GM21367 (cell line): ENCODE measurements around the gene CR1.
"Not testable (repeated sequence)": the region's sequence is repeated elsewhere in the genome, so short reads cannot be mapped to it uniquely, and the experiment has no call there.

ENCODE experiments used
- ATAC-seq: cut with Tn5 transposase; IDR thresholded peaks from one replicate; pipeline ENCODE4 v1.9.1; 2021; ENCODE audit not compliant: unreplicated experiment

Gene CR1

DNA sequence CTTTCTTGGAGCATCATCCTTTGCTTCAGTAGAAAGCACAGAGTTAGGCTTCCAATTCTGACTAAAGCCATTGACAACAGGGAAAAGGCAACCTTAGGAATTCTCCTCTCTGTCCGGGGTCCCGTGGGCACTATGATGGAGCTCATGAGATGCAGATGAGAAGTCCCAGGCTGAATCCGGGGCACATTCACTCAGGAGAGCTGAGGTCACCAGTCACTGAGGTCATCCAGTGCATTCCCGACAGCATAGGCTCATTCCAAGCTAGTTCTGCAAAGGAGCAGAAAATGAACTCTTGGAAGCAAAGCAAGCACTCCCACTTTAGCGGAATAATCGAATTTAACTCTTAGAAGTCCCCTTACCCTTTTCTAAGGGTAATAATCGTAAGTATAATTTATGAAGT is 6.8 kb downstream of the CR1 start:
- no peak for ATAC-seq

DNA sequence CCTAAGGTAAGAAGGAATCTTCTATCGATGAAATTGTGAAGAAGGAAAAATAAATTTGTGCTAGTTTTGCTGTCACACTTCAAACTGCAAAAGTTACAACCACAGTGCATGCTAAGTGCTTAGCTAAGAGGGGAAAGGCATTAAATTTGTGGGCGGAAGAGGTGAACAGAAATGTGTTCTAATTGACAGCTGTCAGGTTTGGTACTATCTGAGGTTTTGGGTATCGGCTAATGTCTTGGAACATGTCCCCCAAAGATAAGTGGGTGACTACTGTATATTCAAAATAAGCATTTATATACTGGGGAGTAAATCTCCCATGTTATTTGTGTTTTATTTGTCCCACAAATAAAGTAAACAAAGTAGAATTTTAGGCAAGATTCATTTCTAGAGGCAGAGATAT is 8.0 kb downstream of the CR1 start:
- no peak for ATAC-seq

GRCh38 chr1:207504438-207504837 is 8.5 kb downstream of the CR1 start:
- no peak for ATAC-seq

- no peak for ATAC-seq
Measured at GRCh38 chr1:207510444-207510843, 14.5 kb downstream of the CR1 start.

GRCh38 chr1:207514890-207515289 is 18.9 kb downstream of the CR1 start:
- ATAC-seq = no peak

- no peak for ATAC-seq
Measured at GRCh38 chr1:207516729-207517128, 20.8 kb downstream of the CR1 start.

- ATAC-seq = no peak
Measured at GRCh38 chr1:207518608-207519236, 22.8 kb downstream of the CR1 start.

DNA sequence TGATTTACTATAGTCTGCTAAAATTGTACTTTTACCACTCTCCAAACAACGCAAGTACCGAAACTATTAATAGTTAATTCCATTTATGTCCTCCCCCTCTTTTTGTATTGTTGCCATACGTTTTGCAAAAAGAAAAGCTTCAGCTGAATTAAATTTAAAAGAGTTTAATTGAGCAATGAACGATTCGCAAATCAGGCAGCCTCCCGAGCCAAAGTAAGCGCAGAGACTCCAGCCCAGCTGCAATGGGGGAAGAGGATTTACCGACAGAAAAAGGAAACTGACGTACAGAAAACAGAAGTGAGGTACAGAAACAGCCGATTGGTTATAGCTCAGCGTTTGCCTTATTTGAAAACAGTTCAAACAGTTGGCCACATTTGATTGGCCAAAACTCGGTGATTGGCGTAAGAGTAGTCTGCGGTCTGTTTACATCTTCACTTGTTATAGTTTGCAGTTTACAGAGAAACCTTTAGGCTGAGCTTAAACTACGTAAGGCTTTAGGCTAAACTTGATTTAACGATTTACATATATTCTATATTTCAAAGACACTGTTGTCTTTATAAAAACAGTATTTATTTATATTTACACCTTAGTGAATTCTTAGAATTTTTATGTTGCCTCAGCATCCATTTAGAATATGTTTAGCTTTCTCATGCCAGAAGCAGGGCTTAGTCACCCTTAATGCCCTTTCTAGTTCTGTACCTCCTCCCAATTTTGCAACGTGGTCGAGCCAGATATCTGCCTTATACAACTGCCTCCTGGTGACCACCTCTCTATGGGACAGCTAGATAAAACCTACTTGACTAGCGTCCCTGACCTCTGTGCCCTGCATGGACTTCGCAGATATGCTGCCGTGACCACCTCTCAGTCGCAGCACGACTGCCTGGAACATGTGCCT is 23.8 kb downstream of the CR1 start:
- ATAC-seq = no peak

DNA sequence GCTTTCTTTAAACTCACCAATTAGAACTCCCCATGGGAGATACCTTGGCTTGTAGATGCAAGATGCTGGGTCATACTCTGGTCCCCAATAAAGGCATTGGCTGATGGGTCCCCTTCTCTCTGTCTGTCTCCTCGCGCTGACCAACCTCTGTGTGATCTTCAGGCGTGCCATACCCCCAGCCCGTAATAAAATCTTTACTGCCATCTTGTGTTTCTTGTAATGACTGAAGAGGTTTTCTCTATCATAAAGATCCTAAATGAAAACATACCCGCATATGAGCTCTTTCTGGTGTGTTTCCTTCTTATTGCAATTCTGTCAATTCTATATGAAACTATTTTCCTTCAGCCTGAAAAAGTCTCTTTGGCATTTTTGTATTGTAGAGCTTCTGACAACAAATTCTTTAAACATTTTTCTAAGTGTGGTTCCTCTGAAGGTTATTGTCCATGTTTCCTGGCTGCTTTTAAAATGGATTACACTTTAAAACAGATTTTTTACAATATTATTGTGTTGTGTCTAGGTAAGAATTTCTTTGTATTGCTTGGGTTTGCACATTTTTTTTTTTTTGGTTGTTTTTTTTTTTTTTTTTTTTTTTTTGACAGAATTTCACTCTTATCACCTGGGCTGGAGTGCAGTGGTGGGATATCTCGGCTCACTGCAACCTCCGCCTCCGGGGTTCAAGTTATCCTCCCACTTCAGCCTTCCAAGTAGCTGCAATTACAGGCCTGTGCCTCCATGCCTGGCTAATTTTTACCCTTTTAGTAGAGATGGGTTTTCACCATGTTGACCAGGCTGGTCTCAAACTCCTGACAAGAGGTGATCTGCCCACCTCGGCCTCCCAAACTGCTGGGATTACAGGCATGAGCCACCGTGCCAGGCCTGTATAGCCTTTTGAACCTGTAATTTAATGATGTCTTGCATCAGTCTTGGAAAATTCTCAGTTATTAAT is 24.7 kb downstream of the CR1 start:
- not testable (repeated sequence) for ATAC-seq

DNA sequence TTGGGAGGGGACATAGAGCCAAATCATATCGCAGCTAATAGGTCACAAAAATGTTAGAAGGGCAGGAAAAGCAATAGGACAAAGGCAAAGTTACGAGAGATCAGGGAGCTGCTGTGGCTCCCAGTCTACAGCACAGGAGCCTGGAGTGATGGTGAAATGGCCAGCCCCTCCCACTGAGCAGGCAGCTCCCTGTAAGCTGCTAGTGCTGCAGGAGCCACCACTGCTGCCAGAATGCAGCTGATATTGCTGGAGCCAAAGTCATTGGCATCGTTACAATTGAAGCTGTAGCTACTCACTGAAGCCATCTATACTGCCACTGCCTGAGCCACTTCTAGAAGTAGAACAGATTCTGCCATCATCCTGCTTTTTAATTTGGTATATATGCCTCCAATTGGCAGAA is 29.3 kb downstream of the CR1 start:
- ATAC-seq = not testable (repeated sequence)

DNA sequence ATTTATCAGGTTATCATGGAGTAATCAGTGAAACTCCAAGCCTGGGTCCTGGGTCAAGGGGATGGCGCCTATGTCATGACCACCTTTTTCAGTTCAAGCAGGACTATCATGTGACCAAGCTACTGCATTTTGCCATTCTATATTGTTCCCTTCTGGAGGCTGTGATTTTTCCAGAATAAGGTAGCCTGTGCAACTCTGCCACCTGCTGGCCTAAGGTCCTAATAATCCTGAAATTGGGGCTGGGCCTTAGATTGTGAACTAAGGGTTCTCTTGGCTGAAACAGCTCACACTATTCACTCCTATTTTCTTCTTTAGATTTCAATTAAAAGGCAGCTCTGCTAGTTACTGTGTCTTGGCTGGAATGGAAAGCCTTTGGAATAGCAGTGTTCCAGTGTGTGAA is 32.4 kb downstream of the CR1 start:
- ATAC-seq = not testable (repeated sequence)

DNA sequence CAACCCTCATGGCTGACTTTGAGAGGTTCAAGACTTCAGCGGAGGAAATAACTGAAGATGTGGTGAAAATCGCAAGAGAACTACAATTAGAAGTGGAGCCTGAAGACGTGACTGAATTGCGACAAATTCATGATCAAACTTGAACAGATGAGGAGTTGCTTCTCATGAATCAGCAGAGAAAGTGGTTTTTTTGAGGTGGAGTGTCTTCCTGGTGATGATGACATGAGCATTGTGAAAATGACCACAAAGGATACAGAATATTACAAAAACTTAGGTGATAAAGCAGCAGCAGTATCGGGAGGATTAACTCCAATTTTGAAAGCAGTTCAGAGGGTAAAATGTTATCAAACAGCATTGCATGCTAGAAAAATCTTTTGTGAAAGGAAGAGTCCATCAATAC is 40.3 kb downstream of the CR1 start:
- not testable (repeated sequence) for ATAC-seq

DNA sequence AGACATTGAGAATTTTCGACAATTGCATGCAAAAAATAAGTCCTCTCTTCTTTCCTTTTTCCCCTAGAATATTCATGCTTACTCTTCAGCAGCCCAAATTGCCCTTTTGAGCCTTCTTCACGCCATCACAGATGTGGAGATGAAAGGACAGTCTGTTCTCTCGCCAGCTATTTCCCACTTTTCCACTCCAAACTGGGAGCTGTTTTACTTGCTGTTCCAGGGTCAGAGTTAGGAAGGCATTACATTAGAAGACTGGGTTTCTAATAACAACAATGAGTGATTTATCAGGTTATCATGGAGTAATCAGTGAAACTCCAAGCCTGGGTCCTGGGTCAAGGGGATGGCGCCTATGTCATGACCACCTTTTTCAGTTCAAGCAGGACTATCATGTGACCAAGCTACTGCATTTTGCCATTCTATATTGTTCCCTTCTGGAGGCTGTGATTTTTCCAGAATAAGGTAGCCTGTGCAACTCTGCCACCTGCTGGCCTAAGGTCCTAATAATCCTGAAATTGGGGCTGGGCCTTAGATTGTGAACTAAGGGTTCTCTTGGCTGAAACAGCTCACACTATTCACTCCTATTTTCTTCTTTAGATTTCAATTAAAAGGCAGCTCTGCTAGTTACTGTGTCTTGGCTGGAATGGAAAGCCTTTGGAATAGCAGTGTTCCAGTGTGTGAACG is 50.9 kb downstream of the CR1 start:
- ATAC-seq = not testable (repeated sequence)

DNA sequence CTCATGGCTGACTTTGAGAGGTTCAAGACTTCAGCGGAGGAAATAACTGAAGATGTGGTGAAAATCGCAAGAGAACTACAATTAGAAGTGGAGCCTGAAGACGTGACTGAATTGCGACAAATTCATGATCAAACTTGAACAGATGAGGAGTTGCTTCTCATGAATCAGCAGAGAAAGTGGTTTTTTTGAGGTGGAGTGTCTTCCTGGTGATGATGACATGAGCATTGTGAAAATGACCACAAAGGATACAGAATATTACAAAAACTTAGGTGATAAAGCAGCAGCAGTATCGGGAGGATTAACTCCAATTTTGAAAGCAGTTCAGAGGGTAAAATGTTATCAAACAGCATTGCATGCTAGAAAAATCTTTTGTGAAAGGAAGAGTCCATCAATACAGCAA is 58.9 kb downstream of the CR1 start:
- ATAC-seq = not testable (repeated sequence)

- no peak for ATAC-seq
Measured at GRCh38 chr1:207565546-207566468, 69.8 kb downstream of the CR1 start.

GRCh38 chr1:207571926-207572325 is 76.0 kb downstream of the CR1 start:
- not testable (repeated sequence) for ATAC-seq

DNA sequence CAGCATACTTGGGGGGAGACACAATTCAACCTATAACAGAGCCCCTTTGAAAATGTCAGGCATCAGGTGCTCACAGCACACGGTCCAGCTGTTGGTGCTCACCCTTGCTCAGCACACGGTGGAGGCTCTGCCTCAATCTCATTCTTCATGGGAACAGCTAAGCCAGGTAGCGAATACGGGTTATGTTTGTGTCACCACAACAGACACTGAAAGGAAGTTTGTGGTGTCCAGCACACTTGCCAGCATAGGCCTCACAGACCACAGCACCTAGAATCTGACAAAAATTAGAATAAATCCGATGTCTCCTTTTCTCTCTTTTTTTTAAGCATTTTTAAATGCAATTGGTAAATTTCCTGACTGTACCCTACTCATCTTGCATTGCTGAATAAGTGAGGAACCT is 77.1 kb downstream of the CR1 start:
- not testable (repeated sequence) for ATAC-seq

- not testable (repeated sequence) for ATAC-seq
Measured at GRCh38 chr1:207575381-207575780, 79.4 kb downstream of the CR1 start.

GRCh38 chr1:207578796-207579435 is 83.0 kb downstream of the CR1 start:
- ATAC-seq = no peak
